EL (cell line): ENCODE data around the gene INTS15.
"Not testable (repeated sequence)": the region's sequence is repeated elsewhere in the genome, so short reads cannot be mapped to it uniquely, and the experiment has no call there.

Source experiments
- DNase-seq: peaks from one replicate; pipeline ENCODE4 v3.0.0-alpha.2; 2016

The INTS15 gene

GRCh38 chr7:6589829-6590644, at the start of gene INTS15:
TSS of gene INTS15 (plus strand) at chr7:6590021. CDS start at chr7:6590284, 263 bp downstream.
- DNase-seq, result peak; percentile 81

DNA sequence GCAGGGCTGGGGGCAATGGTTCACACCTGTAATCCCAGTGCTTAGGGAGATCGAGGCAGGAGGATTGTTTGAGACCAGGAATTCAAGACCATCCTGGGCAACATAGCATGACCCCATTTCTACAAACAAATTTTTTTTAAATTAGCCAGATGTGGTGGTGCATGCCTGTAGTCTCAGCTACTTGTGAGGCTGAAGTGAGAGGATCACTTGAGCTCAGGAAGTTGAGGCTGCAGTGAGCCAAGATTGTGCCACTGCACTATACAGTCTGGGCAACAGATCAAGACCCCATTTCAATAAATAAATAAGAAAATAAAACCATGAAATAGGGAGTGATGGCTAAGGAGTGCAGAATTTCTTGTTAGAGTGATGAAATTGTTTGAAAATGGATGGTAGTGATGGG, 47.5 kb upstream of the INTS15 start:
- no peak for DNase-seq

- no peak for DNase-seq
Measured at GRCh38 chr7:6545398-6546126, 44.3 kb upstream of the INTS15 start.

DNA sequence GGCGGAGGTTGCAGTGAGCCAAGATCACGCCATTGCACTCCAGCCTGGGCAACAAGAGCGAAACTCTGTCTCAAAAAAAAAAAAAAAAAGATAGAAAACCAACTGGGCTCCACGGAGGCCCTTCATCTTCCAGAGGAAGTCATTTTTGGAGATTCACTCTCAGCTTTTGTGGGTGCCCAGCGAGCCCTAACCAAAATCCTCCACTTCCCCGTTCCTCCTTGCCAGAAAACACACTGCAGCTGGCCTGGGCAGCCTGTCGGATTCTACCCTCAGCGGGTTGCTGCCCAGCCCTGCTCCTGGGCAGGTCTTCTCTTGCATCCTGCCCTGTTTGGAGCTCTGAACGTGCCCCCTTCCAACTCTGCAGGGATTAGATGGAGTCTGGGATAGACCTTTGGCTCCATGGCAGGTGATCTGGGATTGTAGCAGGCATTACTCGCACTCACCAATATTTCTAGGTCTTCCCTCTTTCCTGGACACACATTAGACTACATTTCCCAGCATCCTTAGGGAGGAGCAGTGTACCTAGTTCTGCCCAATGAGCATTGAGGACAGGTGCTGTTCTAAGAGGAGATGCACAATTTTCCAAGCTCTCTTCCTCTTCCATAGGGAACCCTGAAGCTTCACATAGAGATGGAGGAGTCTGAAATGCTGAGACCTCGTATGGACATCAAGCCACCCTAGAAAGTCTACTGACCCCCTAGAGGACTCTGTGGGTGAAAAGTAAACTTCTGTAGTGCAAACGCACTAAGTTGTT, 43.1 kb upstream of the INTS15 start:
- DNase-seq, result no peak

- DNase-seq, result no peak
Measured at GRCh38 chr7:6547400-6547799, 42.4 kb upstream of the INTS15 start.

DNA sequence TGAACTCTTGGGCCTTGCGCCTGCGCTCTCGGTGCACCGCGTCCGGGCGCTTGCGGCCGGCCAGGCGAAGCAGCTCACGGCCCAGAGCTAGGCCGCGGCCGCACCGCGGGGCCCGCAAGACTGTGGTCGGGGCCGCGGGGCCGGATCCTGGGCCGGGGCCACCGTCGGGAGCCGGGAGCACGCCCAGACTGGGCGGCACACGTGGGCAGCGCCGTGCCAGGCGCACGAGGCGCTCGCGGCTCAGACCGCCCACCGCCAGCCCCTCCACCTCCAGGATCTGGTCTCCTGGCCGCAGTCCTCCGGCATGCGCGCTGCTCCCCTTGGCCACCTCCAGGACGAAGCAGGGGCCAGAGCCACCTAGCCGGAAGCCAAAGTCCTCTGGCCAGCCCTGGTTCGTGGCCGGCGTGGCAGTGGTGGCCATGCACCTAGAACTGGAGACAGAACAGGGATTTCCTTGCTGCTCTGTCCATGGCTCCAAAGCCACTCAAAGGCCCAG, 38.8 kb upstream of the INTS15 start, which contains the start of gene GRID2IP:
Gene GRID2IP (minus strand): TSS at position 446 of the 496 bp plus-strand sequence. CDS start 25 bp downstream, at position 421.
- no peak for DNase-seq

DNA sequence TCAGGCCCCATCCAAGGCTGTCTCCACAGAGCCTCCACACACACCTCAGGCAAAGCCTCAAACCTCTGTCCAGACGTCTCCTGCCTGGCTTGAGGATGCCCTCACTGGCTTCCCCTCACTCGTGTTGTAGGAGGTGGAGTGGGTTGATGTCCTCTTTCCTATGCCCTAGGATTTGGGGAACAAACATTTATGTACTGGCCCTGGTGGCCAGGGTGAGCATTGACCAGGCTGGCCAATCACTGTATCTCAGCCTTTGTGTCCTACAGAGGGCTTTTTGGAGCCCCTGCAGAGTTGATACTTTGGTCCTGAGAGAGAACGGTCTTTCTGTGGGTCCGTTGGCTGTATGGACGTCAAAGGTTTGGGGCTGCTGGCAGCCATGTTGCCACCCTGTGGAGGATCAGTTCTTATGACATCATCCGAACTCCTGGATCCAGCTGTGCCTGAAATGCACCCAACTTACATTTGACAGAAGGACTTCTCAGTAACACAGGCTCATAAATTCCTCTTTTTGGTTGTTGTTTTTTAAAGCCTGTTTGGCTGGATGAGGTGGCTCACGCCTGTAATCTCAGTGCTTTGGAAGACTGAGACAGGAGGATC, 36.3 kb upstream of the INTS15 start:
- no peak for DNase-seq

DNA sequence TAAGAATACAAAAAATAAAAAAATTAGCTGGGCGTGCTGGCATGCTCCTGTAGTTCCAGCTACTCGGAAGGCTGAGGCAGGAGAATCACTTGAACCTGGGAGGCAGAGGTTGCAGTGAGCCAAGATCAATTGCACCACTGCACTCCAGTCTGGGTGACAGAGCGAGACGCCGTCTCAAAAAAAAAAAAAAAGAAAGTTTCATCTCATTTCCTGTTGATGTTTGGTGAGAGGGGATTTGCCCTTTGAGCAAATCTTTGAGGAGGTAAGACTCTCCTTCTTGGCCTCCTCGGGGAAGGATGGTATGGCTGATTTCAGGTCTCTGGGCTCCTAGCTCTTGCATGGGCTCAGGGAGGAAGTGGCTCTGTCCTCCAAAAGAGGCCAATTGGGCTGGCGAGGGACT, 35.0 kb upstream of the INTS15 start:
- DNase-seq, result no peak

DNA sequence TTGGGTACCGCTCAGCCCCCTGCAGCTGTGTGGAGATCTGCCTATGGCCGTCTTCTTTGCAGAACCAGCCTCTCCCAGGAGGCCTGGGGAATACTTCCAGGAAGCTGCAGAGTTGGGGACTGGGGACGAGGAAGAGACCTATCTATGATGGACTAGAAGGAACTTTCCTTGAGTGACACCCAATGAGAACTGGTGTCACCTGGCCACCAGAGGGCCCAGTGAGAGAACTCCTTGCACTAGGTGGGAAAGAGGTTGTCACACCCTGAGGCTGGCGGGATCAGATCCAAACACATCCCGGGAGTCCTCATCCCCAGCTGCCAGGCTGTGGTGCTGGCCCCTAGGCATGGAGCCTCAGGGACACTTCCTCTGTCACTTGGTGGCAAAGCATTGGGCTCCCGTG, 33.6 kb upstream of the INTS15 start:
- no peak for DNase-seq

DNA sequence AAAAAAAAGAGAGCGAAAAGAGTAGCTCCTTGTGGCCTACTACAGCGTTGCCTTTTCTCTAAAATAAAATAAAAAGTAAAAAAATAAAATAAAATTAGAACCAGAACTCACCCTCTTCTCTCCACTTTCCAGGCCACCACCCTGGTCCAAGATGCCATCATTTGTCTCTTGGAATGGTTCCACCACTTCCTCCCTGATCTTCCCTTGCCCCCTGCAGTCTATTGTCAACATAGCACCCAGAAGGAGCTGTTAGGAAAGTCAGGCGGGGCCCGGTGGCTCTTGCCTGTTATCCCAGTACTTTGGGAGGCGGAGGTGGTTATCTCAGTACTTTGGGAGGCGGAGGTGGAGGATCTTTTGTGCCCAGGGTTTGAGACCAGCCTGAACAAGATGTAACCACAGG, 31.0 kb upstream of the INTS15 start:
- DNase-seq, result peak; percentile 73

DNA sequence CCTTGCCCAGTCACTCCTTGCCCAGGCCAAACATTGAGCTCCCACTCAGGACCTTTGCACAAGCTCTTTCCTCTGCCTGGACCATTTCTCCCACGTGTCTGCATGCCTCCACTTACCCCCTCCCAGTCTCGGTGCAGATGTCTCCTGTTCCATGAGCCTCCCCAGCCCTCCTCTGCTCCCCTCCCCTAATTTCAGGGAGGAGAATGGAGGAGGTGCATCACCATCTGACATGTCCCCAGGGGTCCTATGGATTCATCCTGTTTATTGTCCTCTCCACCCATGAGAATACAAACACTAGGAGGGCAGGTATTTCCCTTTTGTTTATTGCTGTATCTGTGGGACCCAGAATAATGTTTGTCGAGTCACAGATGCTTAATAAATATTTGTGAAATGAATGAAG, 29.9 kb upstream of the INTS15 start:
- no peak for DNase-seq

DNA sequence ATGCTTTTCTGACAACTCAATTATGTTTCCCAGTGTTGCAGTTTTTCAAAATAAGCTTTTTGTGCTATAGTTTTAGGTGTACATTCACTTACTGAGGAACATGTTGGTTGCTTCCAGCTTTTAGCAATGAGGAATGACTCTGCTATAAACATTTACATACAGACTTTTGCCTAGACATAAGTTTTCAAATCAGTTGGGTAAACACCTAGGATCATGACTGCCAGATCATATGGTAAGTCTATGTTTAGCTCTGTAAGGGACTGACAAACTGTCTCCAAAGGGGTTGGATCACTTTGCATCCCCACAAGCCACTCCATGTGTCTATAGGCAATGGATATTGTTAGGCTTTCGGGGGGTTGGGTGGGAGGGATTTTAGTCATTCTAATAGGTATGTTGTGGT, 27.7 kb upstream of the INTS15 start:
- no peak for DNase-seq

DNA sequence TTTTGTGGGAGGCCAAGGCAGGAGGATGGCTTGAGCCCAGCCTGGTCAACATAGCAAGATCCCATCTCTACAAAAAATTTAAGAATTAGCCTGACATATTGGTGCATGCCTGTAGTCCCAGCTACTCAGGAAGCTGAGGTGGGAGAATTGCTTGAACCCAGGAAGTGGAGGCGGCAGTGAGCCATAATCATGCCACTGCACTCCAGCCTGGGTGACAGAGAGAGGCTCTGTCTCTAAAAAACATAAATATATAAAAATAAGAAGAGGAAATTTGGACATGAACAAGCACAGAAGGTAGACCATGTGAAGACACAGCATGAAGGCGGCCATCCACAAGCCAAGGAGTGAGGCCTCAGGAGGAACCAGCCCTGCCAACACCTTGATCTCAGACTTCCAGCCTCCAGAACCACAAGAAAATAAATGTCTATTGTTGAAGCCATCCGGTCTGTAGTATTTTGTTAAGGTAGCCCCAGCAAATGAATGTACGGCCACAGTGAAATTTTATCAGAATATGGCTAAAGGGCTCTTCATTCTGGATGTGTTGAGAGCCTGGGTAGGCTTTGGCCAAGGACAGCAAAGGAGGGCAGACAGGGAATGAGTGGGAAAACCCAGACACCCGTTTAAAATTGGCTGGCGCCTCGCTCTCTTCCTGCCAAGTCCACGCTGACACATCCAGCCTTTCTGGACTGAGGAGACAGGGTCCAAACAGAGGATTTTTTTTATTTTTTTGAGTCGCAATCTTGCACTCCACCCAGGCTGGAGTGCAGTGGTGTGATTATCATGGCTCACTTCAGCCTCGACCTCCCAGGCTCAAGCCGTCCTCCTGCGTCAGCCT, 25.7 kb upstream of the INTS15 start:
- DNase-seq, result no peak

GRCh38 chr7:6565655-6566054, 24.2 kb upstream of the INTS15 start:
- no peak for DNase-seq

GRCh38 chr7:6567886-6568285, 21.9 kb upstream of the INTS15 start:
- no peak for DNase-seq

- DNase-seq, result no peak
Measured at GRCh38 chr7:6571160-6571779, 18.6 kb upstream of the INTS15 start.

DNA sequence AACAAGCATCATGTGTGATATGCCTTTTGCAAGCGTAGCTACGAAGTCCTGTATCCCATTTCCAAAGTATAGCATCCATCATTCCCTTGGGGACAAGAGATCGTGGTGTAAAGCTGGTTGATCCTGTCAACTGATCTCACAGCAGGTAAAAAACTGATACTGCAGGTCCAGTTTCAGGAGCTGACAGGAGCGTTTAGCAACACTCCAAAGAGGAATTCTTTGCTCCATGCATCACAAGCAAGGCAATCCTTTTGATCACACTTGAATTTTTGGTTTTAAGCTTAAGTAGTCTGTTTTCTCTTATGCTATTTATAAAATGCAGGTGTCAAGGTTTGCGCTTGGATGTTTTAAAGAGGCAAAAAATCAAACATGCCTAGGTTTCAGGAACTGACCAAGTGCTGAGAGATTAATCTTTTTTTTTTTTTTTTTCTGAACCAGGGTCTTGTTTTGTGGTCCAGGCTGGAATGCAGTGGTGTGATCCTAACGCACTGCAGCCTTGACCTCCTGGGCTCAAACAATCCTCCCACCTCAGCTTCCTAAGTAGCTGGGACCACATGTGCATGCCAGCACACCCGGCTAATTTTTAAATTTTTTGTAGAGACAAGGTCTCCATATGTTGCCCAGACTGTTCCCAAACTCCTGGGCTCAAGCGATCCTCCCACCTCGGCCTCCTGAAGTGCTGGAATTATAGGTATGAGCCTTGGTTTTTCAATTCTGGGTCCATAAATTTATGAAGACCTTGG, 14.4 kb upstream of the INTS15 start:
- no peak for DNase-seq

DNA sequence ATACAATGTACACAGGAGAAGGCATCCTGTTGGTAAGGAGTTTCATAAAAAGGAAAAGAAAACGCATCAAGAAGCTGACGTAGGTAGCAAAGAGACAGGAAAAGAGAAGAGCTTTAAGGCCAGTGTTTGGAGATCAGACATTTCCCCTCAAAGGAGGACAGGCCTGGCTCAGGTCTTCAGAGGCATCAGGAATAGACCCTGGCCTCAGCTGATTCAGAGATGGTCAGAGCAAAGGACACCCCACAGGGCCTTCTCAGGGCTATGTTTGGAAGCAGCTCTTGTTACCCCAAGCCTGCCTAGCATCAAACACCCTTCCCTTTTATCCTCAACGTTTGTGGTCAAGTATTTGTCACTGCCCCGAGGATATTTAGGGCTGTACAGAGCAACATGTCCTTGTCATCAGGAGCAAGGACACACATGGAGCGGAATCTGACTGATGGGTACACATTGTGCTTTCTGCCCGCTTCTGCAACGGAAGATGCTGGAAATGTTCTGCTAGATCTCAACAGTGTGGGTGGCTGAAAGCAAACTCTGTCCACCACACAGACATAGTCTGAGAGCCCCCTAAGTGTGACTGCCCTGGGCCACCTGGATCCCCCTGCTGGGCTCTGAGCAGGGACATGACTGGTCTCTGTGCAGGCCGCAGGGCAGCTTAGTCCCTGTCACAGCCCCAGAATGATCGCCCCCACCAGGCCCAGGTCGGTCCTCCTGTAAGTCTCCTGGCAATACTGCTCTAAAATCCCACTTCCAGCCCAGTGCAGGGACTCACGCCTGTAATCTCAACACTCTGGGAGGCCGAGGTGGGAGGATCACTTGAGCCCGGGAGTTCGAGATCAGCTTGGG, 13.6 kb upstream of the INTS15 start:
- no peak for DNase-seq

DNA sequence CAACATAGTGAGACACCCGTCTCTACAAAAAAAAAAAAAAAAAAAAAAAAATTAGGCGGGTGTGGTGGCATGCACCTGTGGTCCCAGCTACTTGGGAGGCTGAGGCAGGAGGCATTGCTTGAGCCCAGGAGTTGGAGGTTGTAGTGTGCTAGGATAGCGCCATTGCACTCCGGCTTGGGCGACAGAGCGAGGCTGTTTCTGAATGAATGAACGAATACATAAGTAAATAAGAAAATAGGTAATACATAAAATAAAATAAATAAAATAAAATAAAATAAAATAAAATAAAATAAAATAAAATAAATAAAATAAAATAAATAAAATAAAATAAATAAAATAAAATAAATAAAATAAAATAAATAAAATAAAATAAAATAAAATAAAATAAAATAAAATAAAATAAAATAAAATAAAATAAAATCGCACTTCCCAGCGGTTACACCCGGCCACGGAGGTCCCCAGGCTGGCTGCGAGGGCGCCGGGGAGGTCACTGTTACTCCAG, 12.9 kb upstream of the INTS15 start:
- not testable (repeated sequence) for DNase-seq
